OCI-M2 (cell line): ENCODE data around the gene TLK2.
"Not testable (repeated sequence)": the region's sequence is repeated elsewhere in the genome, so short reads cannot be mapped to it uniquely, and the experiment has no call there.

Experiments used
- DNase-seq: peaks from one replicate; lab custom pipeline; 2025; ENCODE audit not compliant: unreplicated experiment; lab: John Stamatoyannopoulos, UW

Gene TLK2

GRCh38 chr17:62482553-62482952 is 3.9 kb downstream of the TLK2 start:
- DNase-seq, result not testable (repeated sequence)

DNA sequence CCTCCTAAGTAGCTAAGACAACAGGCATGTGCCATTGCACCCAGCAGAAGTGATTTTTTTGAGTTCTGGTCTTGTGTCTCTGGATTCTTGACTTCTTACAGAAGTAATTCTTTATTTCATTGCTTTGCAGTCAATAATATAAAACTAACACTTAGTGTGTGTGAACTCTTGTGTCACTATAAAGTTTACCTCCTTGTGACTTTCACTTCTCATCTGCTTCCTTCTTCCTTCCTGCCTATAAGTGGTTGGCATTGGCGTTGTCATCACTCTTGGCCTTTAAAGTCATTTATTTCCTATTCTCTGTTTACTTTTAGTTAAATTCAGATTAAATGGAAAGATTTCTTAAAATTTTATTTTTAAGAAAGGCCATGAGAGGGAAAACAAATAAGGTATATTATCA is 12.4 kb downstream of the TLK2 start:
- not testable (repeated sequence) for DNase-seq

DNA sequence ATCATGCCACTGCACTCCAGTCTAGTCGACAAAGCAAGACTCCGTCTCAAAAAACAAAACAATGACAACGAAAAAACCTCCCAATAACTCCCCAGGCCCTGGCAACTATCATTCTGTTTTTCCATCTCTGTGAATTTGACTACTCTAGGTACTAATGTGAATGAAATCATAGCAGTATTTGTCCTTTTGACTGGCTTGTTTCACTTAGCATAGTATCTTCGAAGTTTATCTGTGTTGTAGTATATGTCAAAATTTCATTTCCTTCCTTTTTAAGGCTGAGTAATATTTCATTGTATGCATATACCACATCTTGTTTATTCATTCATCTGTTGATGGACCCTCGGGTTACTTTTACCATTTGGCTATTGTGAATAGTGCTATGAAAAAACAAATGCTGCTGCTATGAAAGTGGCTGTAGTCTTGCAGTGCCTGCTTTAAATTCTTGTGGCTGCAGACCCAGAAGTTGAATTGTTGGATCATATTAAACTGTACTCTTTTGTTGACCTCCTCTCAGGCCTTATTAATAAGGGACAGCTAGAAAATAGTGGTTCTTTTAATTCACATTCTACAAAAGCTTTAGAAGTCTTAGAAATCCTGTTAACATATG is 14.5 kb downstream of the TLK2 start:
- DNase-seq, result not testable (repeated sequence)

- not testable (repeated sequence) for DNase-seq
These were observed 15.4 kb downstream of the TLK2 start for GRCh38 chr17:62494073-62494472.

GRCh38 chr17:62496344-62496743 is 17.7 kb downstream of the TLK2 start:
- not testable (repeated sequence) for DNase-seq

GRCh38 chr17:62498796-62499195 is 20.2 kb downstream of the TLK2 start:
- DNase-seq, result not testable (repeated sequence)

- not testable (repeated sequence) for DNase-seq
These were observed 21.8 kb downstream of the TLK2 start for GRCh38 chr17:62500463-62500862.

DNA sequence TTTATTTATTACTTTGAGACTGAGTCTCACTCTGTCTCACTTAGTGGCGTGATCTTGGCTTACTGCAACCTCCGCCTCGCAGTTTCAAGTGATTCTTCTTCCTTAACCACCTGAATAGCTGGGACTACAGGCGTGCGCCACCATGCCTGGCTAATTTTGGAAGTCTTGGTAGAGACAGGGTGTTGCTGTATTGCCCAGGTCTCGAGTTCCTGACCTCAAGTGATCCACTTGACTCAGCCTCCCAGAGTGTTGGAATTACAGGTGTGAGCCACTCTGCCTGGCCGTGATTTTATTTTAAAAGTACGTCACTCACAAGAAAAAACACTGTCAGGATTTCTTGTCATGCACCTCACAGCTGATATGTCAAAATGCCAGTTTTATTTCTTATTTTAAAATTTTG is 26.2 kb downstream of the TLK2 start:
- DNase-seq, result not testable (repeated sequence)

DNA sequence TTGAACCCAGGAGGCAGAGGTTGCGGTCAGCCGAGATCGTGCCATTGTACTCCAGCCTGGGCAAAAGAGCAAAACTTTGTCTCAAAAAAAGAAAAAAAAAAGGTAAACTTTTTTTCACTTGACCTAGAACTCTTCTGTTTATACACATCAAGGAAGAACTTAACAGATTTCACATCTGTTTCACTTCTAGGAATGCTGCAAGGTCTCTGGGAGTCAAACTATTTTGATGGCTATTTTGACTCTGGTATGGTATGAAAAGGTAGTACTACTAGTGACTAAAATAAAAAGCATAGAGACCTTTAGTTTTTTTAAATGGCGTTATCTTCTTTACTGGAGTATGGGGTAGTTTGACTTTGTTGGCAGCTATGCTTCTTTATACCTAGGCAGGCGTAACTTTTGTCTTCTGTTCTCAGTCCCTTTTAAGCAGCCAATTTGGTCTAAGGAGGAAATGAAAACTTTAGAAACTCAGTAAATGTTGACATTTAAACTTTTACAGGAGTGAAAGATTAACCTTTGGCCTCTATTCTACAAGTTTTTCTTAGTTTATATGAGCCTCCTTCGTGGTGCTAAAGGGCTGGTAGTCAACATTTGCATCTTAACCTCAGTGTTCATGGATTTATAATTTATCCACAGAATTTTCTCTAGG is 28.7 kb downstream of the TLK2 start:
- not testable (repeated sequence) for DNase-seq

DNA sequence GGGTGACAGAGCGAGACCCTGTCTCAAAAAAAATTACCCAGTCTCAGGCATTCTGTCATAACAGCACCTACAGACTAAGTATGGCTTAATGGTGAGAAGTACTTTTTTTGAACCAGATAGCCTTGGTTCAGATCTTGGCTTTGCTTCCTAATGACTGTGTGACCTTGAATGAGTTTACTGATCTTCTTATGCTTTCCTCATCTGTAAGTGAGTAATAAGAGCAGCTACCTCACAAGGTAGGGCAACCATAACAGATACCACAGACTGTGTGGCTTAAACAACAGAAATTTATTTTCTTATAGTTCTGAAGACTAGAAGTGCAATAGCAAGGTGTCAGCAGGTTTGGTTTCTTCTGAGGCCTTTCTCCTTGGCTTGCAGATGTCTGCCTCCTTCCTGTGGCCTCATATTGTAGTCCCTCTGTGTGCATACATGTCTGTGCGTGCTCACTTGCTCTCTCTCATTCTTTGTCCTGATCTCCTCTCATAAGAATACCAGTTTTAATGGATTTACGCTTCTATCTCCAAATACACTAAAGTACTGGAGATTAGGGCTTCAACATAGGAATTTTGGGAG is 31.7 kb downstream of the TLK2 start:
- not testable (repeated sequence) for DNase-seq

DNA sequence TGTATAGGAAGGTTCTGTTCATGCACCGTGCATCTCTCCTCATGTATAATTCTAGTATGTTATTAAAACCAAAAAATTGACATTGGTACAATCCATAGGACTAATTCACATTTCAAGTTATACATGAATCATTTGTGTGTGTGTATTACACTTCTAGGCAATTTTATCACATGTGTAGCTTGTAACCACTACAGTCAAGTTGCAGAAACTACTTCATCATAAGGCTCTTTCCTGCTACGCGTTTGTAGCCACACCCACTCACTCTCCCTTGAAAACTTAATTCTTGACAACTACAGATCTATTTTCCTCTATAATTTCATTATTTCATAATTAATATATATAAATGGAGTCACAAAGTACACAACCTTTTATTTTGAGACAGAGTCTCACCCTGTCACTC is 32.4 kb downstream of the TLK2 start:
- not testable (repeated sequence) for DNase-seq

DNA sequence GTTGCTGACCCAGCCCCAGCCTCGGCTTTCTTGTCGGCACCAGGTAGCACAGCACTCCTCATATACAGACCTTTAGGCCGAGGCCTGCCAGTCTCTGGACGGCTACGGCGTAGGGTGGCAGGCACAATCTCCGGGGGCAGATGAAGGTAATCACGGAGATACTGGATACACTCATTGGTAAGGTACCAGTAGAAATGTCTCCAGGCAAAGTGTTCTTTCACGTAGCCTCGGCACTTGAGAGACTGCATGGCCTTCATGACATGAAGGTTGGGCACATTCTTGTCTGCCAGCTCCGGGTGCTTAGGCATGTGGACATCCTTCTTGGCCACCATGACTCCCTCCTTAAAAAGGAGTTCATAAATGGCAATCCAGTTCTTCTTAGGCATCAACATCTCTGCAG is 37.8 kb downstream of the TLK2 start:
- not testable (repeated sequence) for DNase-seq

DNA sequence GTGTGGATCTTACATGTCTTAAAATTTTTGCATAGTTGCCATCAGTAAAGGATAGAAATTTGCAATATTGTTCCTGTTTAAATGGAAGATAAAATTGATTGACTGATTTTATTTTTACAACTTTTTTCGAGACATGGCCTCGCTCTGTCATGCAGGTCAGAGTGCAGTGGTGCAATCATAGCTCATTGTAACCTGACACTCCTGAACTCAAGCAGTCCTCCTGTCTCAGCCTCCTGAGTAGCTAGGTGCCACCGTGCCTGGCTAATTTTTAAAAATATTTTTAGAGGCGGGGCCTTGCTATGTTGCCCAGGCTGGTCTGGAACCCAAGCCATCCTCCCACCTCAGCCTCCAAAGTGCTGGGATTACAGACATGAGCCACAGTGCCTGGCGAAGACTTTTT is 42.7 kb downstream of the TLK2 start:
- not testable (repeated sequence) for DNase-seq

DNA sequence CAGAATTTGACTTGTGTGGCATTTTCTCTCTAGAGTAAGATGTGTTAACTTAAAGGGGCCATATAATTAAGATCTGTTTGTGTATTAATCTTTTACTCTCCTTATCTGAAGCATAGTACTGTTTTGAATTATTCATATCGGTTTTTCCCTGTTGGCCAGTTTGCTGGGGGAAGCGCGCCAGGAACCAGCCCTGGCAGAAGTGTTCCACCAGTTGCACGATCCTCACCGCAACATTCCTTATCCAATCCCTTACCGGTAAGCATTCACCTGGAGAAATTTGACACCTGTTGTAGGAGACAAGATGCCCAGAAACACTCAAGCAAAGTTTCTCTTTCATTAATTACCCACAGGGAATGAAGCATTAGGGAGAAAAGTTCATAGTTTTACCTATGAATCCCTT is 45.5 kb downstream of the TLK2 start:
- not testable (repeated sequence) for DNase-seq

GRCh38 chr17:62525317-62525716 is 46.7 kb downstream of the TLK2 start:
- not testable (repeated sequence) for DNase-seq

DNA sequence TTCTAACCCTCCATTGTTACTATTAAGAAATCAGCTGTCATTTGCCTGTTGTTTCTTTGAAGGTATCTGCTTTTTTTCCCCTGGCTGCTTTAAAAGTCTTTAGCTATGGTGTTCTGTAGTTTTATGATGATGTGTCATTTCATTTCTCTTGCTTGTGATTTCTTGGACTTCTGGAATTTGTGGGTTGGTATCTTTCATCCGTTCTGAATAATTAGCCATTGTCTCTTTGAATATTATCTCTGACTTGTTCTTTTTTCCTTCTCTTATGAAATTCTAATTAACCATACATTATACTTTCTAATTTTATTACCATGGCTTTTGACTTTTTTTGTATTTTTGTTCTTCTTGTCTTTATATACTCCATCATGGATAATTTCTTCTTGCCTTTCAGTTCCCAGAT is 52.3 kb downstream of the TLK2 start:
- not testable (repeated sequence) for DNase-seq

DNA sequence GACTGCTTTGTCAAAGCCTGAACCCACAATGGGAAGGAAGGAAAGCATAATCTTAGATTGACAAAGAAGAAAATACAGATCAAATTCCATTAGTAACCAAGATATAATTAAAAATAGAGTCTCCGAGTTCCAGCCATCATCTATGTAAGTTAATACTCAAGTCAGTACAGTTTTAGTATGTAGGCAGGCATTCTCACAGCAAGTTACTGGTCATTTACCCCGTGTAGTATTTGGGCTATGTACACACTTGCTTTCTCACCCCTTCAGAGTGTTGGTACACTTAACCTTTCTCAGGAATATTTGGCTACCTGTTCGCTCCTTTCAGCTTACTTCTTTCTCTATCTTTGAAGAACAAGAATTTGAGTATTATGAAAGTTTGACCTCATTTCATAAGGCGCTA is 57.9 kb downstream of the TLK2 start:
- DNase-seq, result not testable (repeated sequence)

DNA sequence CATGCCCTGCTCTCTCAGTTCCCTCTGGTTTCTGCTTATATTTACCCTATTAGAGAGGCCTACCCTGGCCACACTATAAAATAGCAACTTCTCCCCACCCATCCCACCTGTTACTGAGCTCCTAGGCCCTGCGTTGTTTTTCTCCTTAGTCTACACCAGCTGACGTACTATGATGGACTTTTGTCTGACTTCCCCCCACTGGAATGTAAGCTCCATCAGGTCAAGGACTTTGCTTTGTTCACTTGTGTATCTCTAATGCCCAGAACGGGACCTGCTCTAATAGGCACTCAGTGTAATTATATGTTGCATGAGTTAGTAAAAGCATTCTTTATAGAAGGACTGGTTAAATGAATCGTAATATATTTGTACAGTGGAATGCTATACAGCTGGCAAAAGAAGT is 62.4 kb downstream of the TLK2 start:
- DNase-seq, result not testable (repeated sequence)

DNA sequence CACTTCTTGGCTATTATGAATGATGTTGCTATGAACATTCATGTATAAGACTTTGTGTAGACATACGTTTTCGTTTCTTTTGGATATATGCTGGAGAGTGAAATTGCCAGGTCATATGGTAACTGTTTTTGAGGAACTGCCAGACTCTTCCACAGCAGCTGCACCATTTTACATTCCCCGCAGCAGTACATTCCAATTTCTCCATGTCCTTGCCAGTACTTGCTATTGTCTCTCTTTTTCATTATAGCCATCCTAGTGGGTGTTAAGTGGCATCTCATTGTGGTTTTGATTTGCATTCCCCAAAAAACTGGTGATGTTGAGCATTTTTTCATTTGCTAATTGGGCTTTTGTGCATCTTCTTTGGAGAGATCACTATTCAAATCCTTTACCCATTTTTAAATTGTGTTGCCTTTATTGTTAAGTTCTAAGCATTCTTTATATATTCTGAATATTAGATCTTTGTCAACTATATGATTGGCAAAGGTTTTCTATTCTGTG is 64.7 kb downstream of the TLK2 start:
- DNase-seq, result not testable (repeated sequence)

GRCh38 chr17:62546066-62546465 is 67.4 kb downstream of the TLK2 start:
- DNase-seq, result not testable (repeated sequence)

DNA sequence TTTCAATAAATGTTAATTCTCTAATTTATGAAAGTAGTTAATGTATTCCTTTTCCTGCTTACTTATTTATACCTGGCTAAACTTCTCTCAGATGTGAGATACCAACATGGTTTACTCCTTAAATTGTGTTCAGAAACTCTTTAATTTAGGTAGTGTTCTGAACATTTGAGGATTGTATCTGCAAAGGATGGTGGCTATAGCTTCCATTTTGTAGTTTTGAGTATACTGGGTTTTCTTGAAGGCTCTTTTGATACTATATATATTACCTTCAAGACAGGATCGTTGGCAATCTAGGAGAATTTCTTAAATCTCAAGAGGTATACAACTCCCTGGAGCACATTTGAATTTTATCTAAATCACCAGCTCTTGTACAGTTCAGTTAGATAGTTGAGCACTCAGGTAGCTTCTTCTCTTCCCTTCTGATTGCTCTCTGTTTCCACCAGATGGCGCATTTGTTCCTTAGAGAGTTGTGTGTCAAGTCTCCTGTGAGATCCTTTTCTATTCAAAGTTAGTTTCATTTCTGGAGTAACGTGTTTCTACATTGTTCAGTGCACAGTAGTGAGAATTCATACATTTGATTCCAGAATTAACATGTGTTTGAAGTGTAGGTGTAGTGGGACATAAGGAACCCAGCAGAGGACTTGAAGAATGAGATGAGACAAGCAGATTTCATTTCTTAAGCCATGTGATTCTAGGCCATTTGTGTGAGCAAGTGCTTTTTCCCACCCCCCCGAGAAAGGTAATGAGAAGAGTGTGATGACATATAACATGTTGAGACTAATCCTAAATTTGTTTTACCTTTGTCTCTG is 74.4 kb downstream of the TLK2 start:
- not testable (repeated sequence) for DNase-seq
